Measurements from ENCODE around the gene LRRC42.

LRRC42 gene

DNA sequence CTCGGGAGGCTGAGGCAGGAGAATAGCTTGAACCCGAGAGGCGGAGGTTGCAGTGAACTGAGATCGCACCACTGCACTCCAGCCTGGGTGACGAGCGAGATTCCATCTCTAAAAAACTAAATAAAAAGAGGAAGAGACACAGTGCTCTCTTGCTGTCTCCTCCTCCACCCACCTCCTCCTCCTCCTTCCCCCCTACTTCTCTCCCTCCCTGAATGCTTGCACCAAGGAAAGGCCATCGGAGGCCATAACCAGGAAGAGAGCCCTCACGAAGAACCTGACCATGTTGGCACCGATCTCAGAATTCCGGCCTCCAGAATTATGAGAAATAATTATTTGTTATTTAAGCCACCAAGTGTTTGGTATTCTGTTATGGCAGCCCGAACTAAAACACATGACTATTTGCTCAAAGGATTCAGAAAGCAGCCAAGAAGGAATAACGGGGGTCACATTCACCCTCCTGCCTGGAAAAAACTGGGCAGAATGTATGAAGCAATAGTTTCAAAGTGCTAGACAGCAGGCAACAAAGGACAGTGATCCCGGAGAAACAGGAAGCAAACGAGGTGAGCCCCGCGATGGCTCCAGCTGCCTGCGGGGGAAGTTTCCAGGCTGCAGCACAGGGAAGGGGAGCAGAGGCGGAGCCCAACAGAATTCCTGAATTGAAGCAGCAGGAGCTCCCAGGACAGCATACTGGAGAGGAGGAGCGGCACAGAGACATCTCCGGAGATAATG, 36.0 kb downstream of the LRRC42 start:
- peaks cover 5% of the 10 kb centered on the region; the same call in 1 of the 2 replicates for H3K4me1 ChIP-seq (ENCODE audit: low read length)
- TF ChIP-seq, protein P1, sequence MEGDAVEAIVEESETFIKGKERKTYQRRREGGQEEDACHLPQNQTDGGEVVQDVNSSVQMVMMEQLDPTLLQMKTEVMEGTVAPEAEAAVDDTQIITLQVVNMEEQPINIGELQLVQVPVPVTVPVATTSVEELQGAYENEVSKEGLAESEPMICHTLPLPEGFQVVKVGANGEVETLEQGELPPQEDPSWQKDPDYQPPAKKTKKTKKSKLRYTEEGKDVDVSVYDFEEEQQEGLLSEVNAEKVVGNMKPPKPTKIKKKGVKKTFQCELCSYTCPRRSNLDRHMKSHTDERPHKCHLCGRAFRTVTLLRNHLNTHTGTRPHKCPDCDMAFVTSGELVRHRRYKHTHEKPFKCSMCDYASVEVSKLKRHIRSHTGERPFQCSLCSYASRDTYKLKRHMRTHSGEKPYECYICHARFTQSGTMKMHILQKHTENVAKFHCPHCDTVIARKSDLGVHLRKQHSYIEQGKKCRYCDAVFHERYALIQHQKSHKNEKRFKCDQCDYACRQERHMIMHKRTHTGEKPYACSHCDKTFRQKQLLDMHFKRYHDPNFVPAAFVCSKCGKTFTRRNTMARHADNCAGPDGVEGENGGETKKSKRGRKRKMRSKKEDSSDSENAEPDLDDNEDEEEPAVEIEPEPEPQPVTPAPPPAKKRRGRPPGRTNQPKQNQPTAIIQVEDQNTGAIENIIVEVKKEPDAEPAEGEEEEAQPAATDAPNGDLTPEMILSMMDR (IDR thresholded peaks at IDR 0.05; ENCODE audit: low read depth, low read length): no peak
- no peak for TF ChIP-seq EZH2phosphoT487 (IDR thresholded peaks at IDR 0.05; ENCODE audit: low read depth)
- H3K9ac ChIP-seq (ENCODE audit: low read length): no peak overlapping the region
- no peaks in the 10 kb centered on the region for H3K36me3 ChIP-seq (replicated peaks; ENCODE audit: low read depth, low read length)
- no peaks in the 10 kb centered on the region for H3K27me3 ChIP-seq (ENCODE audit: low read depth, low read length)
- H3K79me2 ChIP-seq (ENCODE audit: low read length): no peaks in the 10 kb centered on the region
- H3K4me2 ChIP-seq (ENCODE audit: low read length): no peak overlapping the region
- no peak overlapping the region for H3K4me3 ChIP-seq (ENCODE audit: low read length)
- H4K20me1 ChIP-seq (ENCODE audit: insufficient read depth, low read length): no peaks in the 10 kb centered on the region
- H2AFZ ChIP-seq (ENCODE audit: low read depth, low read length): no peak overlapping the region
- no peak overlapping the region for H3K27ac ChIP-seq (ENCODE audit: low read length)
- H3K9me3 ChIP-seq (ENCODE audit: insufficient read depth, low read length): no peaks in the 10 kb centered on the region

DNA sequence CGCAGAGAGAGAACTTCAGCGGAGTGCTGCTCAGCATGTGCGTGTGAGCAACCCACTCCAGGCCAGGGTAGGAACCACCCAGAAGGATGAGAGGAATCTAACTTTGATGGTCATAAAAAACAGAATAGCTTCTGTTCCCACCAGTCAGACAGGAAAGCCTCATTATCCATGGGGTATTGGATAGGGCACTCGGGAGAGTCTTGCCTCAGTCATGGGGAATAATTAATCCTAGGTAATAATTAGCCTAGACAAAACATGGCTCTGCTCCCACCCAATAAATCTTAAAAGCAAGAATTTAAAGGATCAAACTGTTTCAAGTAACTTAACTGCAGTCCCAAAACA, 36.6 kb downstream of the LRRC42 start:
- Histone ChIP-seq H3K79me2 (ENCODE audit: low read length) (no peaks in the 10 kb centered on the region), H4K20me1 (ENCODE audit: insufficient read depth, low read length) (no peaks in the 10 kb centered on the region), H3K4me3 (ENCODE audit: low read length) (no peak overlapping the region), H3K4me1 (ENCODE audit: low read length) (peaks cover 5% of the 10 kb centered on the region; the same call in 1 of the 2 replicates), H3K27me3 (ENCODE audit: low read depth, low read length) (no peaks in the 10 kb centered on the region), H3K9ac (ENCODE audit: low read length) (no peak overlapping the region), H3K9me3 (ENCODE audit: insufficient read depth, low read length) (no peaks in the 10 kb centered on the region), H3K36me3 (replicated peaks; ENCODE audit: low read depth, low read length) (no peaks in the 10 kb centered on the region), H3K4me2 (ENCODE audit: low read length) (no peak overlapping the region), H2AFZ (ENCODE audit: low read depth, low read length) (no peak overlapping the region), H3K27ac (ENCODE audit: low read length) (no peak overlapping the region)
- TF ChIP-seq, protein P1 (IDR thresholded peaks at IDR 0.05; ENCODE audit: low read depth, low read length): no peak
- no peak for TF ChIP-seq EZH2phosphoT487 (IDR thresholded peaks at IDR 0.05; ENCODE audit: low read depth)

DNA sequence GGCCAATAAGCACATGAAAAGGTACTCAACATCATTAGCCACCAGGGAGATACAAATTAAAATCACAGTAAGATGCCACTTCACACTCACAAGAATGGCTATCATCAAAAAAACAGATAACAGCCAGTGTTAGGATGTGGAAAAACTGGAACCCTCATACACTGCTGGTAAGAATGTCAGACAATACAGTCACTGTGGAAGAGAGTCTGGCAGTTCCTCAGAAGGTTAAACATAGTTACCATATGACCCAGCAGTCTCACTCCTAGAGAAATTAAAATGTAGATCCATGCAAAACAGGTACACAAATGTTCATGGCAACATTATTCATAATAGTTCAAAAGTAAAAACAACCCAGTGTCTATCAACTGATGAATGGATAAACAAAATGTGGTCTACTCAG, 38.6 kb downstream of the LRRC42 start:
- no peaks in the 10 kb centered on the region for H3K9me3 ChIP-seq (ENCODE audit: insufficient read depth, low read length)
- no peak overlapping the region for H3K4me3 ChIP-seq (ENCODE audit: low read length)
- H3K4me2 ChIP-seq (ENCODE audit: low read length): no peak overlapping the region
- TF ChIP-seq, protein P1 (IDR thresholded peaks at IDR 0.05; ENCODE audit: low read depth, low read length): no peak
- TF ChIP-seq EZH2phosphoT487 (IDR thresholded peaks at IDR 0.05; ENCODE audit: low read depth): no peak
- no peak overlapping the region for H3K27ac ChIP-seq (ENCODE audit: low read length)
- H3K27me3 ChIP-seq (ENCODE audit: low read depth, low read length): no peaks in the 10 kb centered on the region
- no peak overlapping the region for H2AFZ ChIP-seq (ENCODE audit: low read depth, low read length)
- H3K79me2 ChIP-seq (ENCODE audit: low read length): no peaks in the 10 kb centered on the region
- H4K20me1 ChIP-seq (ENCODE audit: insufficient read depth, low read length): no peaks in the 10 kb centered on the region
- H3K4me1 ChIP-seq (ENCODE audit: low read length): peaks cover 2% of the 10 kb centered on the region; the same call in 1 of the 2 replicates
- H3K36me3 ChIP-seq (replicated peaks; ENCODE audit: low read depth, low read length): no peaks in the 10 kb centered on the region
- no peak overlapping the region for H3K9ac ChIP-seq (ENCODE audit: low read length)

DNA sequence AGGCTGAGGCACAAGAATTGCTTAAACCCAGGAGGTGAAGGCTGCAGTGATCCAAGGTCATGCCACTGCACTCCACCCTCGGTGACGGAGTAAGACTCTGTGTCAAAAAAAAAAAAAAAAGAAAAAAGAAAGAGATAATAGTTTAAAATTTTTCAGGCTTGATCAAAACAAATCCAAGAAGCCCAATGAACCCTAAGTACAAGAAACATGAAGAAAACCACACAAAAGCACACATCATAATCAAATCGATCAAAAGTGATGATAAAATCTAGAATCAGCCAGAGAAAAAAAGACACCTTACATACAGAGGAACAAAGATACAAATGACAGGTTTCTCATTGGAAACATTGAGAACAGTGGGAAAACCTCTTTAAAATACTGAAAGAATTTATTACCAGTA, 40.3 kb downstream of the LRRC42 start:
- Histone ChIP-seq H3K79me2 (ENCODE audit: low read length) (no peaks in the 10 kb centered on the region), H3K9ac (ENCODE audit: low read length) (no peak overlapping the region), H3K27me3 (ENCODE audit: low read depth, low read length) (no peaks in the 10 kb centered on the region), H3K4me2 (ENCODE audit: low read length) (no peak overlapping the region), H3K9me3 (ENCODE audit: insufficient read depth, low read length) (no peaks in the 10 kb centered on the region), H4K20me1 (ENCODE audit: insufficient read depth, low read length) (no peaks in the 10 kb centered on the region), H2AFZ (ENCODE audit: low read depth, low read length) (no peak overlapping the region), H3K36me3 (replicated peaks; ENCODE audit: low read depth, low read length) (no peaks in the 10 kb centered on the region), H3K4me3 (ENCODE audit: low read length) (no peak overlapping the region), H3K27ac (ENCODE audit: low read length) (no peak overlapping the region), H3K4me1 (ENCODE audit: low read length) (no peaks in the 10 kb centered on the region)
- TF ChIP-seq, protein P1 (IDR thresholded peaks at IDR 0.05; ENCODE audit: low read depth, low read length): no peak
- TF ChIP-seq EZH2phosphoT487 (IDR thresholded peaks at IDR 0.05; ENCODE audit: low read depth): no peak
